ENCODE results near the gene MRPS31.
"Not testable (repeated sequence)": the region's sequence is repeated elsewhere in the genome, so short reads cannot be mapped to it uniquely, and the experiment has no call there.

MRPS31 gene

DNA sequence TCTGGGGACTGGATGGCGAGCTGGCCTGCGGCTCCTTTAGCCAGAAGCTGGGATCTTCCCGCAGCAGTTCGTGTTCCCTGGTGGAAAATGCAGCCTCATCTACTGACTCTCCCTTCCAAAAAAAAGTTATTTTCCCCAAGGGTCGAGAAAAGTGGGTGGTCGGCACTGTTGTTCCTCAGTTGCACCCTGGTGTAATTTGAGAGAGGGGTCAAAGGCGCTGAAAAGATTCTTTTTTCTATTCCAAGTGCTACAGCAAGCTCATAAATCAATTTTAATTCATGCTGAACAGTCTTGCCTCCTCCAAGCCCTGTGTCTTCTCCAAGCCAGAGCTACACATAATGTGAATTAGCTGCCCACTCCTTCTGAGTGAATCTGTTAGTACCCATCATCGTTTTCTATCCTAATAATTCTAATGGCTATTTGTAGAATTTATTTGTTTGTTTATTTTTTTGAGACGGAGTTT lies 19.2 kb upstream of the MRPS31 start:
- peak overlapping the region; percentile 63 for H3K27ac ChIP-seq
- no peak for DNase-seq (ENCODE audit: low read depth, low spot score)

DNA sequence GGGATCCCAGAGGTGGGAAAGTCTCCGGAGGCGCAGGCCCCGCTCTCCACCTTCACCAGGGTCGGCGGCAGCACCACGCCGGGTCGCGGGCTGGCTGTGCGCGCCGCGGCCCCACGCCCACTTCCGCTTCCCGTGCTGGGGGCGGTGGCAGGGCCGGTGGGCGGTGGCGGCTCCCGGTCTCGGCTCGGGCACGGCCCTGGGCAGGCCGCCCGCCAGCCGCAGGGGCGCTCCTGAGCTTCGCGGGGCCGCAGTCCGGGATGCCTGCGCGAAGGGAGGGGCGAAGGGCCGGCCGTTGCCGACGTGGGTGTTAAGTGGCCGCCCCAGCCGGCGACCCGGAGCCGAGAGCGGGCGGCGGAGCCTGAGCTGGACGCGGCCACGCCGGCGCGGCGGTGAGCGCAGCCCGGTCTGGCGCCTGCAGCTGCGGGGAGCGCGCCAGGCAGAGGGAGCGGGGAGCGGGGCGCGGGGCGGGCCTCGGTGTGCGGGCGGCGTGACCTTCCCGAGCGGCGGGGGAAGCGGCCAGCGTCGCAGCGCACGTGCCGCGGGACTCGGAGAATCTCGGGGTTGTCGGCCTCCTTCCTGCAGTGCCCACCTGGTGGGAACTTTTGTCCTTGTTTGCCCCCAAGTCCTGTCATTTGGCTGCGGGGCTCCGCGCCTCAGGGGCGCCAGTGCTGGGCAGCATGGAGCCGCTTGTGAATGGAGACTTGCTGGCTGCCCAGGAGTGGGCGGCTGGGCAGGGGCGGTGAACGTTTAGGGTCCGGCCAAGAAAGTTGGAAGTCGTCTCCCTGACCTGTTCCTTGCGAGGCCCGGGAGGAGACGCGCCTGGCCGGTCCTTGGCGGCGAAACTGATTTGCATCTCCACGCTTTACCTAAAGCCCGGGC lies 18.5 kb upstream of the MRPS31 start, which contains the start of gene SLC25A15:
SLC25A15 (plus strand) TSS at position 337 of the 879 bp plus-strand sequence. CDS start 3,616 bp downstream, outside the sequence.
- DNase-seq (ENCODE audit: low read depth, low spot score): no peak
- peak within 1 kb of the TSS; percentile 63 for H3K27ac ChIP-seq

DNA sequence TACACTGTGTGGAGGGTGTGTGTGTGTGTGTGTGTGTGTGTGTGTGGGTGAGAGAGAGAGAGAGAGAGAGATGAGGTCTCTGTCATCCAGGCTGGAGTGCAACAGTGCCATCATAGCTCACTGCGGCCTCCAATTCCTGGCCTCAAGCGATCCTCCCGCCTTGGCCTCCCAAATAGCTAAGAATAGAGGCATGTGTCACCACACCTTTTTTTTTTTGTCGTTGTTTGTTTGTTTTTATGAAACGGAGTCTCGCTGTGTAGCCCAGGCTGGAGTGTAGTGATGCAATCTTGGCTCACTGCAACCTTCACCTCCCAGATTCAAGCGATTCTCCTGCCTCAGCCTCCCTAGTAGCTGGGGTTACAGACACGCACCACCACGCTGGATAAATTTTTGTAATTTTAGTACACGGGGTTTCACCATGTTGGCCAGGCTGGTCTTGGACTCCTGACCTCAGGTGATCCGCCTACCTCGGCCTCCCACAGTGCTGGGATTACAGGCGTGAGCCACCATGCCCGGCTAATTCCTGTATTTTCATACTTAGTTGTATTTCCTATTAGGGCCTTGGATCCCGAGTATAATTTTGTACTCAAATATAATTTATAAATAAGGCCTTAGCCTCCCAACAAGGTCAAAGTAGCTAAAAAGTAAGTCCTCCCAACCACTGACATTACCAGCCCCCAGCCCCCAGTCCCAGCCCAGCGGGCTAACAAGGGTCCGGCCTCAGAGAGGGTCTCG lies 17.7 kb upstream of the MRPS31 start:
- DNase-seq (ENCODE audit: low read depth, low spot score): not testable (repeated sequence)
- peak overlapping the region; percentile 63 for H3K27ac ChIP-seq

DNA sequence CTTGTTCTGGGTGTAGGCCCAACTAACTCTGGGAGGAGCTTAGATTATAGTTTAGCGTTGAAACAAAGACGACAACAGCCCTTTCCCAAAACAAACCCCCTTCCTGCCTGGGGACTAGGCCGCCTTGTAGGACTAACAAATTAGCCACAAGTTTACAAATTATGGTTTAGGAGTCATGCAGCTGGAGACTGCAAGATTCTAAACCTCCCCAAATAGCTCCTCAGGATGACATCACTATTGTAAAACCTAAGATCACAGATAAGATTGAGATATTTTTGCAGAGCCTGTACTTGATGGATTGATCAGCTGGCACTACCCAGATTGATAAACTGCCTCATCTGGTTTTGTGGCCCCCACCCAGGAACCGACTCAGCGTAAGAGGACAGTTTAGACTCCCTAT lies 16.1 kb upstream of the MRPS31 start:
- no peak for DNase-seq (ENCODE audit: low read depth, low spot score)
- no peak overlapping the region for H3K27ac ChIP-seq

DNA sequence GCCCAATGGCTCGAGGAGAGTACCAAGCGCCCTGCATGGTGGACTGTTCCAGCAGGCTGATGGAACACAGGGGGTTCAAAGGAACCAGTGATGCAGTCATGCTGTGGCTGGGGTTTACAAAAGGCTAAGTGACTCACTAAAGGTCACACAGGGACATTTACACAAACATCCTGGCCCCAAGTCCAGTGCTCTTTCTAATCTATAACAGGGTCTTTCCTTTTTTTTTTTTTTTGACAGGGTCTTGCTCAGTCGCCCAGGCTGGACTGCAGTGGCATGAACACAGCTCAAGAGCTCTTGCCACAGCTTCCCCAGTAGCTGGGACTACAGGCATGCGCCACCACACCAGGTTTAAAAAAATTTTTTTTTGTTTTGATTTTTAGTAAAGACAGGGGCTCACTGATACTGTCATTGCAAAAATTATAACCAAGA lies 15.6 kb upstream of the MRPS31 start:
- no peak overlapping the region for H3K27ac ChIP-seq
- no peak for DNase-seq (ENCODE audit: low read depth, low spot score)

DNA sequence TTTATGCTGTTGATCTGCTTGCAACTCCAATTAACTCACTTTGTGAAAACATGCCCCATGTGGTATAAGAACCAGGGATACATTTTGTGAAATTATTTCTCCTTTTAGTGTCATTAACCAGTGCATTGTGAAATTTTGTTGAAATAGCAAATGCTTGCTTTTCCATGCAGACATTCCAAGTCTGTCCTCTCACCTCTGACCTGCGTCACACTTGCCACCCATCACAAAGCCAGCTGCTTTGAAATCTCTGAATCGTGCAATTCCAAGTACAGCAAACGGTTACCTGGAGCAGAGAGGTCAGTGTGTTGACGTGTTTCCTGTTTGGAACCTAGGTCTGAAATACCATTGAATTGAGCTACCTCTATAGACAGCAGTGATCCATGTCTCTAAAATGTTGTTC lies 13.6 kb upstream of the MRPS31 start:
- no peak for DNase-seq (ENCODE audit: low read depth, low spot score)
- H3K27ac ChIP-seq: no peak overlapping the region

DNA sequence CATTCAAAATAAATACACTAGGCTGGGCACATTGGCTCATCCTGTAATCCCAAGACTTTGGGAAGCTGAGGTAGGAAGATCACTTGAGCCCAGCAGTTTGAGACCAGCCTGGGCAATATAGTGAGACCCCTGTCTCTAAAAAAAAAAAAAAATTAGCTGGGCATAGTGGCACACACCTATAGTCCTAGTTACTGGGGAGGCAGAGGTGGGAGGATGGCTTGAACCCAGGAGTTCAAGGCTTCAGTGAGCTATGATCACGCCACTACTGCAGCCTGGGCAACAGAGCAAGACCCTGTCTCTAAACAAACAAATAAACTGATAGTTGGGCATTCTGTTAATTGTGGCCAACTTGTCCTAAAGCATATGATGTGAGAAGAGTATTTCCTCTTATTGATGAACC lies 12.0 kb upstream of the MRPS31 start:
- DNase-seq (ENCODE audit: low read depth, low spot score): not testable (repeated sequence)

DNA sequence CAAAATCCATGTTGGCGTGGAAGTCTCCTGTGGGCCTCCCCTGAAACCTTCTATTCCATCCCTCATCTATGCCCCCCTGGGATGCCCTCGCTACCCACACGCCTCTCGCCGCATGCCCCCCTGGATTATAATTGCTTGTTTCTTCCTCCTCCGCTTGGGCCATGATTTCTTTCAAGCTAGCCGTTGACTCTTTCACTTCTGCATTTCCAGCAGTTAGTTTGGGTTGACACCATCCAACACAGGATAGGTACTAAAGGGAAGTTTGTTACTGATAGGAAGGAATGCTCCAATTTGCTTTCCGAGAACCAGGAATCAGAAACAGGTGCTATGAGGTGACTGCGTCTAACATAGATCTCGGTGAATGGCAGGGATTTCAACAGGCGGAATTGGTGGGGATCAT lies 10.7 kb upstream of the MRPS31 start:
- no peak for DNase-seq (ENCODE audit: low read depth, low spot score)

More for the DNA sequence above, 12.0 kb upstream of the MRPS31 start:
- not testable (repeated sequence) for H3K27ac ChIP-seq

DNA sequence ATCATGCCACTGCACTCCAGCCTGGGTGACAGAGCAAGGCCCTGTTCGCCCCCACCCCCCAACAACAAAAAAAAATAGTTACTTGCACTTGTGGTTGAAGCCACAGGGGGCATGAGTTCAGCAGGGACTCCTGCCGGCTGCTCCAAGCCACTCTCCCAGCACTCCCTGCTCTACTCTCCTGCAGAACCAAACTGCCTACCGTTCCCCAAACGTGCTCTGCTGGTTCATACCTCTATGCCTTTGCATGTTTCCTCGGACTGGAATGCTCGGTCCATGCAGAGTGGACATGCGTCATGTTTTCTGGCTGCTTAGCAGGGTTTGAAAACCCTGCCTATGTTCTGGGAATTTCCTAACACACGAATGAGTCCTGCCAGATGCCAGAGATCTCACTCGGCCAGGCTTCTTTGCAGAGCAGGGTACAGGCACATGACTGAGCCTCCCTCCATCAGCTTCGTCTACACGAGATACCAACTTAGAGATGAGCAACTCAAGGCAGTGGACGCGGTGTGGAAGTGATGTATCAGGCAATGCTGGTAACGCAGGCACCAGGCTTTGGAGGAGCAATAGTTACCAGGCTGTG lies 9.9 kb upstream of the MRPS31 start:
- no peak overlapping the region for H3K27ac ChIP-seq
- no peak for DNase-seq (ENCODE audit: low read depth, low spot score)

More for the DNA sequence above, 10.7 kb upstream of the MRPS31 start:
- no peak overlapping the region for H3K27ac ChIP-seq

DNA sequence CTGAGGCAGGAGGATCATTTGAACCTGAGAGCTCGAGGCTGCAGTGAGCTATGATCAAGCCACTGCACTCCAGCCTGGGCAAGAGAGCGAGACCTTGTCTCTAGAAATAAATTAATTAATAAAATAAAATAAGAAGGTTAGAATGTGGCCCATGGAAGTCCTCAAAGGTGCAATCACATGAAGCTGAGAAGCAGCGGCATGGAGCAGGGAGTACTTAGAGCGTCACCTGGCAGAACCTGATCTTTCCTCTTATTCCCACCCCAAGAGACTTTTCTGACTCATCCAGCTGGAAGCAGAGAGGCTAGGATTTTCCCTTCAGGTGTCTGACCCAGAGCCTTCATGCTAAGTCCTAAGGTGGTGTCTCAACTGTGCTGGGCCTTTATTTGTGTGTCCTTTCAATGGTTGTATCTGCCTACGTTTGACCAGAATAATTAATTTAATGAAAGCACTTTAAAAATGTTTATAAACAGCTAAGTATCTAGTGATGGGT lies 8.9 kb upstream of the MRPS31 start:
- H3K27ac ChIP-seq: no peak overlapping the region
- no peak for DNase-seq (ENCODE audit: low read depth, low spot score)

DNA sequence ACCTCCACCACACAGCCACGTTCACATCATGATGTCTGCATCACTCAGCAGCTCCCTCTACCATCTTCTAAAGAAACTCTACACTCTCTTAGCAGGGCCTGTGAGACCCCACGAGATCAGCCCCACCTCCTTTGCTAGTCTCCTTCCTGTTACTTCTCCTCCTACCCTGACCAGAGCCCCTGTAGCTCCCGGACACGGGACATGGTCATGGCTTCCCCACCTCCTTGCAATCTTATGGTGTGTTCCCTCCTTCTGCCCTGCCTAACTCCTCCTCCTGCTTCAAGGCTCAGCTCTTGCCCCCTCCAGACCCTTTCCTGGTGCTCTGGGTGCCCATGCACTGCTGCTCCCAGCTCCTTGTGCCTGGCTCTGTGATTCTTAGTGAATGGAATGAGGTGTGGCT lies 8.1 kb upstream of the MRPS31 start:
- no peak overlapping the region for H3K27ac ChIP-seq
- no peak for DNase-seq (ENCODE audit: low read depth, low spot score)

DNA sequence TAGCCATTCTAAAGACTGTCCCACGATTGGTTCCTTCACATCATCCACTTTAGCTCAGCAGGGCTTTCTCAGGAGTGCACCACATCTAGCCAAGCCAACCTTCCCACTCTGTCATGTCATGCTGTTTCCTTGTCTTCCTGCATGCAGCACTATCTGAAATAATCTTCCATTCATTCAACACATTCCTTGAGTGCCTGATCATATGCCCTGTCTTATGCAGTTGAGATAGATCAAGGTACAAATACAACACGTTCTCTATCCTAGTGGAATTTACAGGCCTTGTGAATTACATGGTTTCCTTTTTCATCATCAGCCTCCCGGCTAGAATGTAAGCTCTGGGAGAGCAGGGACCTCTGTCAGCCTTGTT lies 6.8 kb upstream of the MRPS31 start:
- DNase-seq (ENCODE audit: low read depth, low spot score): no peak
- peak overlapping the region; percentile 34 for H3K27ac ChIP-seq

DNA sequence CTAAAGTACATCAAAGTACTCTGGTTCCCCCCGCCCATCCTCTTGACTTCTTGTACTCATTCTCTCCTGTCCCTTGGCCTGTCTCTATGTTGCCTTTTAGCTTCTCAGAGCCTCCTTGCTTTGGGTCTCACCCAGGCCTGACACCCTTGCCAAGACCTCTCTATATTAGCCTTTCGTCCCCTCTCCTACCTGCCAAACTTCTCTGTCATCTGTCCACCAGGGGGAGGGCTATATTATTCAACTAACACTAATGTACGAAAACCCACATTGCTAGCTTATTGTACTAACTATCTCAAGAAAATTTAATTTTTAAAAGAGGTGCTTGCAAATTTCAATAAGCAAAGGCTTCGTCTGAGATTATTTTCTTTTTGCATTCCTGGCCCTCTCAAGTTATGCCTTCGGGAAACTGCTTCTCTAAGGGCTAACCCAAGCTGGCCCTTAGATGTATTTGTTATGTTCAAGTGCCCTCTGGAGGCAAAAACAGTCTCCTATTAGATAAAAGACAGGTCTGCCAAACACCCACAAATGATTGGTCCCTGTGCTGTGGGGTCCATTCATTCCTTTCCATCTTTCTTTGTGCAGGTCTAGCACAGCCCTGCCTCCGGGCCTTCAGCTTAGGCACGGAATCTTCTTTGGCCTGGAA lies 6.3 kb upstream of the MRPS31 start:
- H3K27ac ChIP-seq: peak overlapping the region; percentile 34

DNA sequence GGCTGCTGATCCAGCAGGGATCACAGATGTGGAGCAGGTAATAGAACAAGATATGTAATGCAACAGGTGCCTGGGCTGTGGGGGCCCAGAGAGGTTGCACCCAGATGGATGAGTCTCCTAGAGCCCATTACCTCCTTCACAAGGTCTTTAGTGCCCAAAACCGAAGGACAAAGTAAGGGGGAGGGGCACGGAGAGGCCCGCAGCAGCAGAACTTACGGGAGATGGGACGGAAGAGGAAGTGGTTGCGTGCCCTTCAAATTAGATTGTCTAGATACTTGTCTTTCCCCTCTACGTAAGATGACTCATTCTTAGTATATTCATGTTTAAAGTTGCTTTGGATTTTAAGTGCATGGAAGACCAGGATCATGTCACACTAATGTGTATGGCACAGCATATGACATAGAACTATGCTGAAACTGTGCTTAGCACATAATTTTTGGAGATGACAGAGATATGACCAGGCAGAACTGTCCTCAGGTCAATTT lies 5.7 kb upstream of the MRPS31 start:
- H3K27ac ChIP-seq: peak overlapping the region; percentile 34
- DNase-seq (ENCODE audit: low read depth, low spot score): no peak

More for the DNA sequence above, 6.3 kb upstream of the MRPS31 start:
- DNase-seq (ENCODE audit: low read depth, low spot score): no peak

DNA sequence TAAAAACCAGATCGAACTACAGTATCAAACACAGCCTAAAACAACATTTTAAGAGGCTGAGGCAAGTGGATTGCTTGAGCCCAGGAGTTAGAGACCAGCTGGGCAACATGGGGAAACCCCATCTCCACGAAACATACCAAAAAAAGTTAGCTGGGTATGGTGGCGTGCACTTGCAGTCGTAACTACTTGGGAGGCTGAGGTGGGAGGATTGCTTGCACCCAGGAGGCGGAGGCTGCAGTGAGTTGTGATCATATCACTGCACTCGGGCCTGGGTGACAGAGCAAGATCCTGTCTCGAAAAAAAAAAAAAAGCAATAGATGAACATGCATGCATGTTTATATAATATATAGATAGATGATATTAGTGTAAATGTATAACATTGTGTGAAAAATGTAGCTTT lies 5.2 kb upstream of the MRPS31 start:
- DNase-seq (ENCODE audit: low read depth, low spot score): no peak
- no peak overlapping the region for H3K27ac ChIP-seq

DNA sequence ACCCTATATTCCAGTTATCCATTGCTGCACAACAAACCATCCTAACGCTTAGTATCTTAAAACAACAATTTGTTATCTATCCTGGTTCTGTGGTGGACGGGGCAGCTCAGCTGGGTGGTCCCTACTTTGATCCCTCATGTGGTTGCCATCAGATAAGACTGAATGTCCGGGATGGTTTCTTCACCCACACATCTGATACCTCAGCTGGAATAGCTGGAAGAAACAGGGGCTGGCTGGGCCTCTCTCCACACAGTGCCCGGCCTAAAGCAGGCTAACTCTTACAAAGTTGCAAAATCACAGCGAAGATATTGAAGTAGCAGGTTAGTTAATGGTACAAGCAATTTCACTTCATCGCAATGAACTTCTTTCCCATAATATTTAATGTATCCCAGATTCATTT lies 3.7 kb upstream of the MRPS31 start:
- H3K27ac ChIP-seq: no peak overlapping the region
- no peak for DNase-seq (ENCODE audit: low read depth, low spot score)

DNA sequence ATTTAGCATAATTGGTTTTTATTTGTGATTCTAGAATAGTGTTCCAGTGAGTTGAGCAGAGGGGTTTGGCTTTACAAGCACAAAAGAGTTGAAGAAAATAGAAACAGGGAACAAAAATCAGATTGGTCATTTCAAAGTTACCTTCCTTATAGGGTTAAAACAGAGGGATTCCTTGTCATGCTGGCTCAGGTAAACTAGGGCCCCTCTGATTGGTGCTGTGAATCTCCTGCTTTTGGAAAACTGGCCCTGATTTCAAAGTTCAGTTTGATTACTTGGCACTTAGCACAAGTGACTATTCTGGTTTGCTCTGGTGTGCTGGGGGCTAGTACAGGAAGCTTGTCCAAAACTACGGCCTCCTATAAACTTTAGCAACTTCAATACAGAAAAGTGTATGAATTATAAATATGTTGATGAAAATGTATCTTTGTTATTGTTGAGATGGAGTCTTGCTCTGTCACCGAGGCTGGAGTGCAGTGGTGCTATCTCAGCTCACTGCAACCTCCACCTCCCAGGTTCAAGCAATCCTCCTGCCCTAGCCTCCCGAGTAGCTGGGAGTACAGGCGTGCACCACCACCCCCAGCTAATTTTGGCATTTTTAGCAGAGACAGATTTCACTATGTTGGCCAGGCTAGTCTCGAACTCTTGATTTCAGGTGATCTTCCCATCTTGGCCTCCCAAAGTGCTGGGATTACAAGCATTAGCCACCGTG lies 1.9 kb upstream of the MRPS31 start:
- no peak overlapping the region for H3K27ac ChIP-seq
- DNase-seq (ENCODE audit: low read depth, low spot score): no peak

DNA sequence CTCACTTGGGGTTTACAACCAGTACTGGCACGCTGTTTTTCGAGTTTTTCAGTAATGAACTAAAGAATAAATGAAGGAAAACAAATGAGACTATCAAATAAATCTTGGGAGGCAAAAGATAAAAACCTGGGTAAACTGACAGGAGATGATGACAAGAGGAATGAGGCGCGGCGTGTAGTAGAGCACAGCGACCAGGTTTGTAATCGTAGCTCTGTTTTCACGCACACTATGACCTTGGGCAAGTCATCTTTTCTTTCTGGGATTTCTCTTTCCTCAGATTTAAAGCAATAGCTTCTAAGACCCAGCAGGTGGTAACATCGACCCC lies 419 bp downstream of the MRPS31 start:
- peak overlapping the region; percentile 69 for H3K27ac ChIP-seq
- DNase-seq (ENCODE audit: low read depth, low spot score): no peak

DNA sequence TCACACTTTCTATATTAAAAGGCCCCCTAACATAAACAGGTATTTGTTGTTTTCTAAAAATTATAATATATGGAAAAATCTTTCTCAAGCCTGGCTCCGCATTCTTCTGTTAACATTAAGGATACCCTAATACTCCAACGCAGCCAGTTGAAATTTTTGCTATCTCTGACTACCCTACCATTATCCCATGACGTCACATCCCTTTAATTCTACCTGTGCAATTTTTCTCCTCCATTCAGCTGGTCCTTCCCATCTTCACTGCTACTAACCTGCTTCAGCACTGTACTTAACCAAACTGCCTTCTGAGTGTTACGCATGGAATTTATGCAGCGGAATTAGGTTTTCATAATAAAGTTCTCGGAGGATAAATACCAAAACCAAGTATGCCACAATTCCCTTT lies 1.0 kb downstream of the MRPS31 start:
- no peak overlapping the region for H3K27ac ChIP-seq
- no peak for DNase-seq (ENCODE audit: low read depth, low spot score)

DNA sequence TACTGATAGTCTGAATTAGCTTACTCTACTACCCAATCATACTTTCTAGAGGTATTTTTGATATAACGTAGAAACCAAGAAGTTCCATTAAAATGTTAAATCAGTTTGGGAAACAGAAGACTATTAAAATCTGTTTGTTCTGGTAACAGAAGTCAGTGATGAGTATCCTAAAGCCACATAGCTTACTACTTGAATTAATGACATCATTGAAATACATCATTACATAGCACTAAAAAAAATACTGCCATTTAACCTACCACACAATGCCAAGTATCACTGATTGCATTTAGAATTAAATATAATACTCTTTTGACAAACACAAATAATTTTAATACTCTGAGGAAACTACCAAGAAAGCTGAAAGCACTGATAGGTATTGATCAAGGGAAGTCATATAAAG lies 5.4 kb downstream of the MRPS31 start:
- no peak overlapping the region for H3K27ac ChIP-seq
- DNase-seq (ENCODE audit: low read depth, low spot score): no peak
